GM21529 (cell line): ENCODE data around the gene LAMA2.
"Not testable (repeated sequence)": the region's sequence is repeated elsewhere in the genome, so short reads cannot be mapped to it uniquely, and the experiment has no call there.

Experiments
- ATAC-seq: cut with Tn5 transposase; IDR thresholded peaks from one replicate; pipeline ENCODE4 v1.9.1; 2021; ENCODE audit not compliant: unreplicated experiment

Gene LAMA2

GRCh38 chr6:129069006-129069405 is 186.1 kb downstream of the LAMA2 start:
- no peak for ATAC-seq

GRCh38 chr6:129073051-129073450 is 190.1 kb downstream of the LAMA2 start:
- no peak for ATAC-seq

GRCh38 chr6:129073691-129074395 is 190.9 kb downstream of the LAMA2 start:
- ATAC-seq: no peak

- no peak for ATAC-seq
Observed at GRCh38 chr6:129084406-129084805, 201.5 kb downstream of the LAMA2 start.

GRCh38 chr6:129088481-129088880 is 205.5 kb downstream of the LAMA2 start:
- ATAC-seq: not testable (repeated sequence)

- no peak for ATAC-seq
Observed at GRCh38 chr6:129089357-129089756, 206.4 kb downstream of the LAMA2 start.

- ATAC-seq: no peak
Observed at GRCh38 chr6:129094147-129094546, 211.2 kb downstream of the LAMA2 start.

GRCh38 chr6:129096651-129097290 is 213.8 kb downstream of the LAMA2 start:
- no peak for ATAC-seq

- ATAC-seq: no peak
Observed at GRCh38 chr6:129098061-129098553, 215.2 kb downstream of the LAMA2 start.

GRCh38 chr6:129099696-129100095 is 216.8 kb downstream of the LAMA2 start:
- ATAC-seq: no peak

- ATAC-seq: no peak
Observed at GRCh38 chr6:129100164-129100563, 217.2 kb downstream of the LAMA2 start.

- ATAC-seq: no peak
Observed at GRCh38 chr6:129102741-129103140, 219.8 kb downstream of the LAMA2 start.

GRCh38 chr6:129104131-129104530 is 221.2 kb downstream of the LAMA2 start:
- ATAC-seq: no peak

GRCh38 chr6:129104560-129104959 is 221.6 kb downstream of the LAMA2 start:
- ATAC-seq: no peak

GRCh38 chr6:129105035-129105434 is 222.1 kb downstream of the LAMA2 start:
- no peak for ATAC-seq

- ATAC-seq: no peak
Observed at GRCh38 chr6:129105793-129106192, 222.9 kb downstream of the LAMA2 start.

GRCh38 chr6:129108337-129108736 is 225.4 kb downstream of the LAMA2 start:
- no peak for ATAC-seq

- ATAC-seq: no peak
Observed at GRCh38 chr6:129110690-129111343, 227.9 kb downstream of the LAMA2 start.

GRCh38 chr6:129111346-129111745 is 228.4 kb downstream of the LAMA2 start:
- ATAC-seq: no peak

GRCh38 chr6:129111853-129112252 is 228.9 kb downstream of the LAMA2 start:
- no peak for ATAC-seq

- ATAC-seq: no peak
Observed at GRCh38 chr6:129112591-129112990, 229.7 kb downstream of the LAMA2 start.

GRCh38 chr6:129113637-129114036 is 230.7 kb downstream of the LAMA2 start:
- no peak for ATAC-seq
